K562 (cell line): ENCODE results near the gene TSC22D3. TPM values are rescaled to one million over a fixed set of nuclear protein-coding genes. Genes with fewer than 3 reads are reported as not detected.

ENCODE experiments used
- NELFE ChIP-seq: IDR thresholded peaks from 2 replicates; pipeline ENCODE4 v1.6.1; 2011; ENCODE audit warnings: mild to moderate bottlenecking; ENCODE audit not compliant: insufficient read depth, insufficient read length
- ZNF644 ChIP-seq: fragments of 200-800 bp; sonication (Bioruptor generic); IDR thresholded peaks from 2 replicates; pipeline ENCODE4 v1.6.1; 2016; ENCODE audit warnings: low read depth, missing genetic modification characterization, missing compliant biosample characterization
- polyA plus RNA-seq, 8 experiments: library from polyadenylated mRNA; depleted of rRNA in 4 of 8; stranded (reverse) in 5 of 8; unstranded in 3 of 8; fragments of >200 nt; fragmentation: Nextera tagmentation in 2 of 8; fragmentation: Illumina TruSeq in 1 of 8; extraction: Ambion mirVana in 2 of 8; extraction: Trizol in 1 of 8; gene quantifications; 2 replicates each; pipeline versions ENCODE4 v1.2.1 to v1.2.3, GENCODE V29; 2011 to 2014; ENCODE audit warnings: inconsistent platforms in 1 of 8, missing spikeins in 1 of 8
- total RNA-seq, 7 experiments: library from RNA; depleted of rRNA in 6 of 7; stranded (reverse); fragments of >200 nt in 6 of 7; fragmentation: Illumina TruSeq in 2 of 7; extraction: Trizol in 2 of 7; gene quantifications; 2 replicates each; pipeline versions ENCODE4 v1.2.1 to v1.2.3, GENCODE V29; 2011 to 2021; ENCODE audit warnings: low replicate concordance in 1 of 7
- TF ChIP-seq, protein P1 (sequence below): fragments of 450-650 bp; formaldehyde crosslinking; IDR thresholded peaks from 2 replicates; pipeline ENCODE4 v1.4.0; 2020; ENCODE audit warnings: mild to moderate bottlenecking, moderate library complexity
- TF ChIP-seq, protein P2 (sequence below): fragments of 450-650 bp; IDR thresholded peaks from one replicate; pipeline ENCODE4 v1.6.1; 2018; ENCODE audit warnings: mild to moderate bottlenecking, moderate library complexity; ENCODE audit not compliant: partially characterized antibody

TSC22D3 gene
- total and polyA plus RNA-seq, 9 of the 15 experiments (the other 6 are each of a cell fraction or from before 2014, with no cell fraction given): 0.48 to 3.0 (median 0.87) TPM

DNA sequence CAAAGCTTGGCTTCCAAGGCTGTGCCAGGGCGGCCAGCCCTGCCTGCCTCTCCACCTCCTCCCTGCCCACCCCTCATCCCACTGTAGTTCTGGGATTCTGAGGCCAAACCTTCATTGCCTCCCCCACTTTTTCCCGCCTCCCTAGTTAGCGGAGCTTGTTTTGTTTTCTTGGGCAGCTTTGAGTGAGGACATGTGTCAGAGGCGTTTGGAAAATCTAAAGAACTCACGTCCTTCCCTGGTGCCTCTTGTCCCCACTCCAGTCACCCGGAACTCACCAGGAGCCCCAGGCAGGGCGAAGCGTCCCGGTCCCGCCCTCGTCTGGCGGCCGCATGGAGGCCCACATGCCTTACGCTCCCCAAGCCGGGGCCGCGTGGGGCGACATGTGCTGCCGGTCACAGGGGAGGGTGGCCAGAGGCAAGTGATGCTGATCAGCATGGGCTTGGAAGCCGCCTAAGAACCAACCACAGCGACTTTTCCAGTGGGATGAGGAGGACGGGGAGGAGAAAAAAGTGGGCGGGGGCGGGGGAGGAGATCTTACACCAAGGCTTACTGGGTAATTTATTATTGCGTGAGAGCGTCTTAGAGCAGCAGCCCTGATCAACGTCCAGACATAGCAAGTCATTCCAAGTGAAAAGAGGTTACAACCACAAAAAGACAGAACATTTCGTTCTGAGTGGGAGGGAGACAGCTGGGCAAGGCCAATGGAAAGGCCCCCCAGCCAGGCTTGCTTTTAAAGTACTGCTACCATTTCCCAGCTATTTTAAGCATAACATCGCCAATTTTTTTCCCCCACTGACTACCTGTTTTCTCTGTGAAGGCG is 98.8 kb downstream of the TSC22D3 start (continued):
- TF ChIP-seq NELFE: no peak
- TF ChIP-seq, protein P1, sequence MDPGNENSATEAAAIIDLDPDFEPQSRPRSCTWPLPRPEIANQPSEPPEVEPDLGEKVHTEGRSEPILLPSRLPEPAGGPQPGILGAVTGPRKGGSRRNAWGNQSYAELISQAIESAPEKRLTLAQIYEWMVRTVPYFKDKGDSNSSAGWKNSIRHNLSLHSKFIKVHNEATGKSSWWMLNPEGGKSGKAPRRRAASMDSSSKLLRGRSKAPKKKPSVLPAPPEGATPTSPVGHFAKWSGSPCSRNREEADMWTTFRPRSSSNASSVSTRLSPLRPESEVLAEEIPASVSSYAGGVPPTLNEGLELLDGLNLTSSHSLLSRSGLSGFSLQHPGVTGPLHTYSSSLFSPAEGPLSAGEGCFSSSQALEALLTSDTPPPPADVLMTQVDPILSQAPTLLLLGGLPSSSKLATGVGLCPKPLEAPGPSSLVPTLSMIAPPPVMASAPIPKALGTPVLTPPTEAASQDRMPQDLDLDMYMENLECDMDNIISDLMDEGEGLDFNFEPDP (CRISPR knock-in tag): no peak
- no peak for TF ChIP-seq ZNF644 (tag)
- TF ChIP-seq, protein P2, sequence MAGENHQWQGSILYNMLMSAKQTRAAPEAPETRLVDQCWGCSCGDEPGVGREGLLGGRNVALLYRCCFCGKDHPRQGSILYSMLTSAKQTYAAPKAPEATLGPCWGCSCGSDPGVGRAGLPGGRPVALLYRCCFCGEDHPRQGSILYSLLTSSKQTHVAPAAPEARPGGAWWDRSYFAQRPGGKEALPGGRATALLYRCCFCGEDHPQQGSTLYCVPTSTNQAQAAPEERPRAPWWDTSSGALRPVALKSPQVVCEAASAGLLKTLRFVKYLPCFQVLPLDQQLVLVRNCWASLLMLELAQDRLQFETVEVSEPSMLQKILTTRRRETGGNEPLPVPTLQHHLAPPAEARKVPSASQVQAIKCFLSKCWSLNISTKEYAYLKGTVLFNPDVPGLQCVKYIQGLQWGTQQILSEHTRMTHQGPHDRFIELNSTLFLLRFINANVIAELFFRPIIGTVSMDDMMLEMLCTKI: no peak
- TF ChIP-seq, all 486 proteins: peak for 95
